SK-N-MC (cell line): ENCODE data around the gene ASB8.

Experiments
- EZH2 ChIP-seq: fragments of 200-600 bp; sonication (generic); IDR thresholded peaks from one replicate; pipeline ENCODE4 v1.6.1; 2017; ENCODE audit warnings: antibody characterized with exemption
- POLR2AphosphoS5 ChIP-seq: IDR thresholded peaks from 2 replicates; pipeline ENCODE4 v1.6.1; 2012; ENCODE audit warnings: mild to moderate bottlenecking, low read depth, low read length, borderline replicate concordance

DNA sequence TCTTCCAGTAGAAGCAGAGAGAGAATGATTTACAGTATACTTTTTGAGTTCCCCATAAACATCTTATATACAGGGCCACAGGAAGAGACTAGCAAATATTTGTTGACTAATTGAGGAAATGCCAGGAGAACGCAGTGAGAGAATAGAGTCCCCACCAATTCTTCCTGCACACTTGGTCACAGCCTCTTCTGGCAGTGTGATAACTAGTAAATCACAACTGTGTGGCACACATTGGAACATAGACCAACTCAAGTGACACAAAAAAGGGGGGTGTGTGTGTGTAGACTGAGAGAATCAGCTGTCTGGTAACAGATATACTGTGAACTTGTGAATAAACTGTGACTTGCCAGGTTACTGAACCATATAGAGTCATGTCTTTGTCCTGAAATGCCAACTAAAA is 27.9 kb downstream of the ASB8 start:
- TF ChIP-seq EZH2 (no peak), POLR2AphosphoS5 (no peak)
